H1 (cell line): ENCODE measurements around the gene CPA4. TPM values are rescaled to one million over a fixed set of nuclear protein-coding genes. Genes with fewer than 3 reads are reported as not detected.

Experiments used
- BACH1 ChIP-seq: IDR thresholded peaks from 2 replicates; pipeline ENCODE4 v1.6.1; 2012; ENCODE audit warnings: low read length, improper control_type of control experiment
- CBX5 ChIP-seq: fragments of 300-800, 300-1000 bp; sonication (generic); IDR thresholded peaks from 2 replicates; pipeline ENCODE4 v1.7.1; 2016; ENCODE audit warnings: antibody characterized with exemption, low read length, low read depth
- CBX8 ChIP-seq: fragments of 300-800, 300-1000 bp; sonication (generic); IDR thresholded peaks from 2 replicates; pipeline ENCODE4 v1.7.1; 2016; ENCODE audit warnings: low read depth, low read length, borderline replicate concordance
- CEBPB ChIP-seq: IDR thresholded peaks from 2 replicates; pipeline ENCODE4 v1.6.1; 2012; ENCODE audit warnings: low read depth, low read length
- CHD2 ChIP-seq: IDR thresholded peaks from 2 replicates; pipeline ENCODE4 v1.6.1; 2012; ENCODE audit warnings: low read length, improper control_type of control experiment
- CTBP2 ChIP-seq: IDR thresholded peaks from 2 replicates; pipeline ENCODE4 v1.7.0; 2011; ENCODE audit warnings: borderline replicate concordance, mild to moderate bottlenecking, moderate library complexity, mixed read lengths, low read length; ENCODE audit not compliant: insufficient read depth, insufficient read length
- E2F6 ChIP-seq: IDR thresholded peaks from 2 replicates; pipeline ENCODE4 v1.6.1; 2012; ENCODE audit warnings: inconsistent platforms
- EP300 ChIP-seq, 2 experiments: IDR thresholded peaks; 1 replicate in 1 of 2; 2 replicates in 1 of 2; pipeline ENCODE4 v1.6.1; 2011 to 2012; ENCODE audit warnings: low read depth in 2 of 2, low read length in 2 of 2, mild to moderate bottlenecking in 2 of 2, borderline replicate concordance in 1 of 2, inconsistent platforms in 1 of 2, moderate library complexity in 1 of 2
- JUN ChIP-seq: IDR thresholded peaks from 2 replicates; pipeline ENCODE4 v1.6.1; 2011; ENCODE audit warnings: low read depth, mild to moderate bottlenecking, improper control_type of control experiment, low read length
- KDM5A ChIP-seq: fragments of 200-600 bp; IDR thresholded peaks from 2 replicates; pipeline ENCODE4 v1.7.1; 2012; ENCODE audit warnings: mild to moderate bottlenecking, low read length, inconsistent platforms, mixed read lengths
- MAFK ChIP-seq: IDR thresholded peaks from 2 replicates; pipeline ENCODE4 v1.6.1; 2012; ENCODE audit warnings: low read depth, mild to moderate bottlenecking, improper control_type of control experiment, low read length
- POLR2AphosphoS5 ChIP-seq: IDR thresholded peaks from 2 replicates; pipeline ENCODE4 v1.6.1; 2011; ENCODE audit warnings: low read depth, low read length
- POU5F1 ChIP-seq: IDR thresholded peaks from 2 replicates; pipeline ENCODE4 v1.6.1; 2011; ENCODE audit warnings: low read depth, mild to moderate bottlenecking, low read length, moderate library complexity
- SAP30 ChIP-seq: fragments of 300-600 bp; sonication (generic); IDR thresholded peaks from 2 replicates; pipeline ENCODE4 v1.7.1; 2012; ENCODE audit warnings: low read length, moderate library complexity, mild to moderate bottlenecking, inconsistent platforms; ENCODE audit not compliant: insufficient read depth, insufficient replicate concordance
- SIN3A ChIP-seq, 2 experiments: IDR thresholded peaks in 1 of 2; conservative IDR thresholded peaks in 1 of 2; 2 replicates each; pipeline ENCODE4 v1.6.1; 2011 to 2012; ENCODE audit warnings: low read length in 2 of 2, improper control_type of control experiment in 1 of 2, low read depth in 1 of 2, mild to moderate bottlenecking in 1 of 2
- SIRT6 ChIP-seq: IDR thresholded peaks from one replicate; pipeline ENCODE4 v1.7.1; 2012; ENCODE audit warnings: low read length, inconsistent platforms
- SIX5 ChIP-seq: IDR thresholded peaks from 2 replicates; pipeline ENCODE4 v1.6.1; 2011; ENCODE audit warnings: mild to moderate bottlenecking, low read depth, low read length
- SP1 ChIP-seq: IDR thresholded peaks from 2 replicates; pipeline ENCODE4 v1.6.1; 2011; ENCODE audit warnings: low read depth, low read length
- SP2 ChIP-seq: IDR thresholded peaks from 2 replicates; pipeline ENCODE4 v1.6.1; 2012; ENCODE audit warnings: mild to moderate bottlenecking, low read length, inconsistent platforms
- USF2 ChIP-seq: IDR thresholded peaks from 2 replicates; pipeline ENCODE4 v1.6.1; 2011; ENCODE audit warnings: low read length, improper control_type of control experiment
- polyA plus RNA-seq, 7 experiments: library from polyadenylated mRNA; depleted of rRNA in 3 of 7; stranded (reverse) in 5 of 7; unstranded in 2 of 7; fragments of >200 nt in 5 of 7; fragments of 200-250 nt in 2 of 7; gene quantifications; 1 replicate in 5 of 7; 2 replicates in 1 of 7; 4 replicates in 1 of 7; pipeline versions ENCODE4 v1.2.1 to v1.2.3, GENCODE V29; 2011 to 2013; ENCODE audit warnings: missing spikeins in 2 of 7, mixed read lengths in 2 of 7
- total RNA-seq: library from RNA; stranded (reverse); fragmentation: NEBNext Ultra II Directional; extraction: Animal tissue kit (Norgen Biotek cat#: 25700); gene quantifications from 2 replicates; pipeline ENCODE4 v1.2.1, GENCODE V29; 2021
- TF ChIP-seq, protein P1 (sequence below): IDR thresholded peaks from 2 replicates; pipeline ENCODE4 v1.6.1; 2012; ENCODE audit warnings: low read length, inconsistent platforms

The CPA4 gene
- total and polyA plus RNA-seq, 2 of the 8 experiments (the other 6 are each of a cell fraction or from before 2014, with no cell fraction given), result 0.03 TPM; not detected in 1

DNA sequence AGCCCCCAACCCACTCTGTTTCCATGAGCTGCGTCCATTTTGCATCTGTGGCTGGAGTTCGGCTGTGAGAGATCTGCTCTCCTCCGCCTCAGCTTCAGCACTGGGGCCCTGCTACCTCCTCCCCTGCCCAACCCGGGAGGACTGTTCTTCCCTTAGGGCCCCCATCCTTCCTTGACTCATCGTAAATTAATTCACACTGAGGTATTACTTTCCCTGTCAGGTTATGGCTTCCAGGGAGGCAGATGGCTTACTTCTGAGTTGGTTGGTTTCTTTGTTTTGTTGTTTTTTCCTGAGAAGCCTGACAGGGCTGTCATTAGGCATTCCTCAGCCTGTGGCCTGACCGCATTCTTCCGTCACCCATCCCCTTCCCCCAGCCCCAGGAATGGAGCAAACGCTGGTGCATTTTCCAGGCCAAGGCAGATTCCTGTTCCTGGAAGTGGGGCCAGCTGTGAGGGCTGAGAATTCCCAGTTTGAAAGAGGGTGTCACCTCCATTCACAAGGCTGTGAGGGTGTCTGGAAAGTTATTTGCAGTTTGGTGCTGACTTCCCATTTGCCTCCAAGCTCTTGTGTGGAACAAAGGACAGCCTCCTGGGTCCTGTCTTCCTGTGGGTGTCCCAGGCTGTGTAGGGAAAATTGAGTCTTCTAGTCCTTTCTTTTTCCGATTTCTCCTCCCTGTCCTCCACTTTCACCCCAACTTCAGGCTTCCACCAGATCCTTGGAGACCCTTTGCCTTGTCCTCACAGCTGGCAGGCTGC is 63.3 kb downstream of the CPA4 start (continued):
- TF ChIP-seq, protein P1, sequence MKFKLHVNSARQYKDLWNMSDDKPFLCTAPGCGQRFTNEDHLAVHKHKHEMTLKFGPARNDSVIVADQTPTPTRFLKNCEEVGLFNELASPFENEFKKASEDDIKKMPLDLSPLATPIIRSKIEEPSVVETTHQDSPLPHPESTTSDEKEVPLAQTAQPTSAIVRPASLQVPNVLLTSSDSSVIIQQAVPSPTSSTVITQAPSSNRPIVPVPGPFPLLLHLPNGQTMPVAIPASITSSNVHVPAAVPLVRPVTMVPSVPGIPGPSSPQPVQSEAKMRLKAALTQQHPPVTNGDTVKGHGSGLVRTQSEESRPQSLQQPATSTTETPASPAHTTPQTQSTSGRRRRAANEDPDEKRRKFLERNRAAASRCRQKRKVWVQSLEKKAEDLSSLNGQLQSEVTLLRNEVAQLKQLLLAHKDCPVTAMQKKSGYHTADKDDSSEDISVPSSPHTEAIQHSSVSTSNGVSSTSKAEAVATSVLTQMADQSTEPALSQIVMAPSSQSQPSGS, result 0 out of 2 replicates have a peak, but pooled peaks have one; percentile 25
- TF ChIP-seq CTBP2, result peak; percentile 99
- no peak for TF ChIP-seq CBX8
- no peak for TF ChIP-seq CEBPB
- no peak for TF ChIP-seq E2F6
- no peak for TF ChIP-seq JUN
- TF ChIP-seq KDM5A, result no peak
- no peak for TF ChIP-seq SIX5
- no peak for TF ChIP-seq CBX5
- no peak for TF ChIP-seq POLR2AphosphoS5
- TF ChIP-seq SP1, result peak; percentile 91
- TF ChIP-seq CHD2, result peak; percentile 54; the same call in 1 of the 2 replicates
- peak; percentile 98 to 99 for TF ChIP-seq SIN3A (conservative IDR thresholded peaks at IDR 0.05 in 1 of 2, IDR thresholded peaks at IDR 0.05 in 1 of 2; ENCODE audit: low read depth in 1 of 2, low read length in 2 of 2)
- TF ChIP-seq SIRT6, result no peak
- peak; percentile 57 for TF ChIP-seq SAP30
- TF ChIP-seq POU5F1, result no peak
- no peak for TF ChIP-seq SP2
- TF ChIP-seq USF2, result no peak
- TF ChIP-seq EP300 (IDR thresholded peaks at IDR 0.05; ENCODE audit: borderline replicate concordance in 1 of 2, low read depth in 2 of 2, low read length in 2 of 2), result peak in 1 of 2 experiments; percentile 87; a peak in 1 of 3 replicates
- no peak for TF ChIP-seq MAFK
- no peak for TF ChIP-seq BACH1
